ENCODE results near the gene TULP4.
"Not testable (repeated sequence)": the region's sequence is repeated elsewhere in the genome, so short reads cannot be mapped to it uniquely, and the experiment has no call there.

Gene TULP4

GRCh38 chr6:158502263-158502950 is 190.1 kb downstream of the TULP4 start:
- DNase-seq (ENCODE audit: low read depth in 2 of 2): no peak

DNA sequence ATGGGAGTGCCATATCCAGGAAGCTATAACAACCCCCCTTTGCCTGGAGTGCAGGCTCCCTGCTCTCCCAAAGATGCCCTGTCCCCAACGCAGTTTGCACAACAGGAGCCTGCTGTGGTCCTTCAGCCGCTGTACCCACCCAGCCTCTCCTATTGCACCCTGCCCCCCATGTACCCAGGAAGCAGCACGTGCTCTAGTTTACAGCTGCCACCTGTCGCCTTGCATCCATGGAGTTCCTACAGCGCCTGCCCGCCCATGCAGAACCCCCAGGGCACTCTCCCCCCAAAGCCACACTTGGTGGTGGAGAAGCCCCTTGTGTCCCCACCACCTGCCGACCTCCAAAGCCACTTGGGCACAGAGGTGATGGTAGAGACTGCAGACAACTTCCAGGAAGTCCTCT is 191.0 kb downstream of the TULP4 start:
- DNase-seq (ENCODE audit: low read depth in 2 of 2): no peak

DNA sequence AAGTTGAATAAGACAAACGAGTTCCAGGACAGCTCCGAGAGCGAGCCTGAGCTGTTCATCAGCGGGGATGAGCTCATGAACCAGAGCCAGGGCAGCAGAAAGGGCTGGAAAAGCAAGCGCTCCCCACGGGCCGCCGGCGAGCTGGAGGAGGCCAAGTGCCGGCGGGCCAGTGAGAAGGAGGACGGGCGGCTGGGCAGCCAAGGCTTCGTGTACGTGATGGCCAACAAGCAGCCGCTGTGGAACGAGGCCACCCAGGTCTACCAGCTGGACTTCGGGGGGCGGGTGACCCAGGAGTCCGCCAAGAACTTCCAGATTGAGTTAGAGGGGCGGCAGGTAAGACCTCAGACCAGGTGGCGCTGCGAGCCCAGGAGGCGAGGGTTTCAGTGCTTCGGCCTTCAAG is 191.6 kb downstream of the TULP4 start:
- no peak for DNase-seq (ENCODE audit: low read depth in 2 of 2)

GRCh38 chr6:158505194-158505593 is 192.9 kb downstream of the TULP4 start:
- no peak for DNase-seq (ENCODE audit: low read depth in 2 of 2)

DNA sequence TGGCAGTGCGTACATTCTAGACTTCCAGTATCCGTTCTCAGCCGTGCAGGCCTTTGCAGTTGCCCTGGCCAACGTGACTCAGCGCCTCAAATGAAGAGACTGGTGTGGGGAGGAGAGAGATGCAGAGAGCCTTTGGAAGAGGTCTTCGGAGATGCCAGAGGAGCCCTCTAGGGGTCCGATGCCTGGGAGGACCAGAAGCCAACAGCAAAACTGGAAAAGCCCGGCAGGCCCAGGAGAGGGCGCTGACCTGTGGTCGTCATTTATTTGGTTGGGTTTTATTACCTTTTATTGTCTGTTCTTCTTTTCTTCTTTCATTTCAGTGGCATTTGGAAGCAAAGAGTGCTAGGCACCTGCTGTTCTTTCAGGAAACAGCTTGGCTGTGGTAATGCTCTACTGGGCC is 194.3 kb downstream of the TULP4 start:
- no peak for DNase-seq (ENCODE audit: low read depth in 2 of 2)

GRCh38 chr6:158507174-158507573 is 194.9 kb downstream of the TULP4 start:
- no peak for DNase-seq (ENCODE audit: low read depth in 2 of 2)

DNA sequence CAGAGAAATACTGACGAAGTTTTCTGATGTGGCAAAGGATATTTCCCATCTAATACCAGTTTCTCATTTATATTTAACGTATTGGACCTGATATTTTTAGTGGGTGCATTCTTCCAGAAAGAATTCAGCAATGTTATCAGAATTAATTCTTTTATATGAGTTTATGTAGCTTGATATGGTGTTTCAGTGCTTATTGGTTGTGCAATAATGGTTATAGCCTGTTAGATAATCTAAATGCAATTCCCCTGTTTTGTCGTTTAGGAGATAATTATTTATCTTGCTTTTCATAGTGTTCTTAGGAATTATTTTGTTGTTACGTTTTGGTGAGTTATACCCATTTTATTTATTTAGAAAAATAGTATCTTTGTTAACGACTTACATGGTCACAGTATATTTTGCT is 196.2 kb downstream of the TULP4 start:
- DNase-seq (ENCODE audit: low read depth in 2 of 2): no peak

DNA sequence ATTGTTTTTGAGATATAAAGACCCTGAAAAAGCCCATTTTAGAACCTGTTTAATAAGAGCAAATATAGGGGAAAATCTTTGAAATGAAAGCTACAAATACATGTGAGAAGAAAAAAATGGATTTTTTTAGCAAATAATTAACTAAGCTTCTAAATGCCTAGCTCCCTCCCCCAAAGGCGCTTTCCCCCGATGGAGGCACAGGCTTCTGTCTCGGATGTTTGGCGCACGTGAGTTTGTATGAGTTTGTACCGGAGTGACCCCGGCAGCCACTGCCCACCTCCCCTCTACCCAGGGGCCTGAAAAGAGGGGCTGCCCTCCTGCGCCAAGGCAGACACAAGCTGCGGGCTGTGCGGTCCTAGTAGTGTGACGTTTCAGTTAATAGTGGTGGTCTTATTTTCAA is 197.2 kb downstream of the TULP4 start:
- no peak for DNase-seq (ENCODE audit: low read depth in 2 of 2)

DNA sequence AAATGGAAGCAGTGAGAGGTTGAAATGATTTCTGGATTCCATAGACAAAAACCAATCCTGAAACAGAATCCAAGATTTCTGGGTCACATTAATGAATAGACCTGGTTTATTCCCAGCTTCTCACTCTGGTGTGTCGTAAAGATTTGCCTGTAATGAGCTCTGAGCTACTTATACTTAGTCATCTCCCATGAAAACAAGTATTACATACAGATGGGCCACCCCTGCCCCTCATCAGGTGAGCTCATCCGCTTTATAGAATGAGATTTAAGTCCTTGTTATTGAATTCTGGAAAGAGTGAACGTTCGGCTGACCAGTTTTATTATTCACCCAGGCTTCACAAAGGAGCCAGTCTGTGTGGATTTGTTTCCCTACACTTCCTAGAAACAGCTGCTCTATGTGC is 200.5 kb downstream of the TULP4 start:
- DNase-seq (ENCODE audit: low read depth in 2 of 2): no peak

DNA sequence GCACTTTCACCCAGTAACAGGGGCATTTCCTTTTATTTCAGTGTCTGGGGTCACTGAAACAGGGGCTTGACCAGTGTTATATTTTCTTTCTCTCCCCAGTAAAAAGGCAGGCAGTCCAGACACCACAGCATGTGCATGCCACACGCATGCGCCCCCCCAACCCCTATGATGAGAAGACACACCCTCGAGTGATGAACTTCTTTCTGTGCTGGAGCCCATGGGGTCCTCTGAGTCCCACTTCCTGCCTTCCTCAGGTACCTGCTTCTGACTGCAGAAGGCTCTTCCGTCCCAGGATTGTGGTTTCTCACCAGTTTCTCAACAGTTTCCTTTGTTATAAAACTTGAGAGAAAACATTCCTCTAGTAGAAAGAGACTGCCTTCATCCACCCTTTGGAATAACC is 201.9 kb downstream of the TULP4 start:
- no peak for DNase-seq (ENCODE audit: low read depth in 2 of 2)

GRCh38 chr6:158514991-158515390 is 202.7 kb downstream of the TULP4 start:
- no peak for DNase-seq (ENCODE audit: low read depth in 2 of 2)

DNA sequence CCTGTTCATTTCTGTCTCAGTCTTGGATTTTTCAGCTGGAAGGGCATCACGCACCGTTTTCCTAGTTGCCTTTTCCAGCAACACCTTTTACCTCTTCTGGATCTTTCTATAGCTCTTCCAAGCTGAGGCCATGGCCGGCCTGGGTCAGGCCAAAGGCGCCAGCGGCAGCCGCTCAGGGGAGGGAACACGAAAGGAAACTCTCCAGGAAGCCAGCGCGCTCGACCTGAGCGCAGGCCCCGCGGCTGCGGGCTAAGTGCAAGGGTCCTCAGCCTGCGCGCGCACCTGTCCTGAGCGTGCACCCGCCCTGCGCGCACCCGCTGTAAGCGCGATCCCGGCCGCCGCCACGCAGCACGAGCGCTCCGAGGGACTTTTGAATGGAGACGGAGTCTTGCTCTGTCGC is 203.8 kb downstream of the TULP4 start:
- no peak for DNase-seq (ENCODE audit: low read depth in 2 of 2)

- DNase-seq (ENCODE audit: low read depth in 2 of 2): no peak
Measured at GRCh38 chr6:158517038-158517437, 204.8 kb downstream of the TULP4 start.

- no peak for DNase-seq (ENCODE audit: low read depth in 2 of 2)
Measured at GRCh38 chr6:158517581-158517980, 205.3 kb downstream of the TULP4 start.

DNA sequence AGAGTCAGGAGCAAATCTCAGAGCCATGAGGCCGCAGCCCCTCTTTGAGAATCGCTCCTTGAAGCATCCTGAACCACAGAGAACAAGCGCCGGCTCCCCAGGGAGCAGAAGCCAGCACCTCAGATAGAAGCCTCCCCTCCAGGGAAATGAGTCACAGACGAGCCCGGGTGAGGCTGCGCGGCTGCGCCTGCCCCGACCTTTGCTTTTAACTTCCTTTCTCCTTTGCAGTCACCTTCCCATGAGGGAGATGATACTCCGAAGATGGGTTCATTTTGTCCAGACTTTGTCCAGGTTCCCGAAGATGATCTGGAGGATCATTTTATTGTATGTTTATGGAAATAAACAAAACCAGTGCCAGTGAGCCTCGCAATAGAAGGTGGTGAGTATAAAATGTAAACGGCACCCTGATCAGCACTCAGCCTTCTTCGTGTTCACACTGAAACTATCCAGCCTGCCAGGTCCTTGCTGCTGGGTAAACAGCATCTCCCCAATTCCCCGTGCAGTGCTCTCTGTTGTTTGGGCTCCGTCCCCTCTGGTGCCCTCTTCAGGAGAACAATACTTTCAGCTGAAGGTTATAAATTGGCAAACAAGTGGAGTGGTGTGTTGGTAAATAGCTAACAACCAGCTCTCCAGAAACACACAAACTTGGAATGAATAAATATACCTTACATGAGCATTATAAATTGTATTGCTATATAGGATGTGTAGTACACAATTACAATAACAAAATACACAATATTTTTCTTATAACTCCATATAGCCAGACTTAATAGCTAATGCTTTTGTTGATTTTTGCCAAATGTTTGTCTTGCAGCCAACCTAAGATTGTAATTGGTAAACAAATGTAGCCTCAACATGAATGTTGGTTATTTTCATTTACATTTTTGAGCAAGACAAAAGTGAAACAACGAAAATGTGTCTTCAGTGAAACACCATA is 206.2 kb downstream of the TULP4 start:
- DNase-seq (ENCODE audit: low read depth in 2 of 2): no peak

DNA sequence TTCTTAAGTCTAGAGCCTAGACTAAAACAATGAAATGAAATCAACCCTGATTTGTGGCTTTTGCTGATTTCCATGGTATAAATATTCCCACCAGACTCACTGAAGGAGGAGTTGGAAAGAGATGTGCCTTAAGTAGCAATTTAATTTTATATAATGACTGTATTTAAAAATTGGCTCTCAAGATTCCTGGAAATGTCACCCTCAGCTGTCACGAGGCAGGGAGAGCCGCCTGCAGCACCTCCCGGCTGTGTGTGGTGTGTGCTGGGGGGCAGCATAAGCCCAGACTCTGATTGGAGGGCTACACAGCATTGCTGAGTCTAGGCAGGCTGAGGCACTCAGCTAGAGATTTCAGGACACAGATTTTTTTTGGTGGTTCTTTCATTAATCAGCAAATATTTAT is 207.0 kb downstream of the TULP4 start:
- no peak for DNase-seq (ENCODE audit: low read depth in 2 of 2)

GRCh38 chr6:158519761-158520160 is 207.5 kb downstream of the TULP4 start:
- DNase-seq (ENCODE audit: low read depth in 2 of 2): no peak

- not testable (repeated sequence) for DNase-seq (ENCODE audit: low read depth in 2 of 2)
Measured at GRCh38 chr6:158520975-158521374, 208.7 kb downstream of the TULP4 start.

DNA sequence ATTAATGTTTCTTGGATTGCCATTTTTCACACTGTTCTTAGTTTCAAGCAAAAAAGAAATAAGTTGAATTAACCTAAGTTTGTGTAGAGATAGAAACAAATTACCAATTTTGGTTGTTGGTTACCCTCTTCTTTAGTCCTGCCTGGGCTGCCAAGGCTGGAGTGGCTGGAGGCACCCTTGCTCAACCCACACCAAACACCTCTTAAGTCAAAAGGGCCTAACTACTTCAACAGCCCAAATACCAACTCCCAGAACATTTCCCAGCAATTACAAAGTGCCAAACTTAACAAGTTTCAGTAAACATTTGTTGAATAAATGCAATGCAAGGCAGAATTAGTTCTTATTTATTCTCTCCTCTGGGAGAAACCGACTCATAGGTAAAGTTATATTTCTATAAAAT is 209.5 kb downstream of the TULP4 start:
- no peak for DNase-seq (ENCODE audit: low read depth in 2 of 2)

DNA sequence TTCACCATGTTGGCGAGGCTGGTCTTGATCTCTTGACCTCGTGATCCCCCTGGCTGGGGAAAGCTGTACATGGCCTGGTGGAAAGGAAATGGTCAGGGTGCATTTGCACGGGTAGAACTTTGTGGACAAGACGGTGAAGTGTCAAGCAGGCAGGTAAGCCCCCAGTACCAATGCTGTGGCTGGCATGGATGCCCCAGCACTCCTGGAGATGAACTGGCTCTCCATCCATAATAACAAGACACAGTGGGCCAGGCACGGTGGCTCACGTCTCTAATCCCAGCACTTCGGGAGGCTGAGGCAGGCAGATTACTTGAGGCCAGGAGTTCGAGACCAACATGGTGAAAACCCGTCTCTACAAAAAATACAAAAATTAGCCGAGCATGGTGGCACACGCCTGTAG is 210.4 kb downstream of the TULP4 start:
- DNase-seq (ENCODE audit: low read depth in 2 of 2): no peak

GRCh38 chr6:158524311-158524710 is 212.0 kb downstream of the TULP4 start:
- no peak for DNase-seq (ENCODE audit: low read depth in 2 of 2)

DNA sequence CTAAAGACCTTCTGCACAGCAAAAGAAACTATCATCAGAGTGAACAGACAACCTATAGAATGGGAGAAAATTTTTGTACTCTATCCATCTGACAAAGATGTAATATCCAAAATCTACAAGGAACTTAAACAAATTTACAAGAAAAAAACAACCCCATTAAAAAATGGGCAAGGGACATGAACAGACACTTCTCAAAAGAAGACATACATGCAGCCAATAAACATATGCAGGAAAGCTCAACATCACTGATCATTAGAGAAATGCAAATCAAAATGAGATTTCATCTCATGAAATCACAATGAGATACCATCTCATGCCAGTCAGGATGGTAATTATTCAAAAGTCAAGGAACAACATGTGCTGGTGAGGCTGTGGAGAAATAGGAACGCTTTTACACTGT is 215.6 kb downstream of the TULP4 start:
- DNase-seq (ENCODE audit: low read depth in 2 of 2): not testable (repeated sequence)

- DNase-seq (ENCODE audit: low read depth in 2 of 2): no peak
Measured at GRCh38 chr6:158528826-158529225, 216.6 kb downstream of the TULP4 start.
